HG03064 (cell line): ENCODE measurements around the gene SCN3B.

Experiments
- ATAC-seq: cut with Tn5 transposase; IDR thresholded peaks from one replicate; pipeline ENCODE4 v1.9.1; 2021; ENCODE audit warnings: low read depth; ENCODE audit not compliant: unreplicated experiment

SCN3B gene

GRCh38 chr11:123659965-123660364 is 5.5 kb upstream of the SCN3B start:
- peak; percentile 81 for ATAC-seq

GRCh38 chr11:123659311-123659710 is 4.9 kb upstream of the SCN3B start:
- no peak for ATAC-seq

GRCh38 chr11:123653827-123654565 is 428 bp downstream of the SCN3B start:
- ATAC-seq, result no peak

DNA sequence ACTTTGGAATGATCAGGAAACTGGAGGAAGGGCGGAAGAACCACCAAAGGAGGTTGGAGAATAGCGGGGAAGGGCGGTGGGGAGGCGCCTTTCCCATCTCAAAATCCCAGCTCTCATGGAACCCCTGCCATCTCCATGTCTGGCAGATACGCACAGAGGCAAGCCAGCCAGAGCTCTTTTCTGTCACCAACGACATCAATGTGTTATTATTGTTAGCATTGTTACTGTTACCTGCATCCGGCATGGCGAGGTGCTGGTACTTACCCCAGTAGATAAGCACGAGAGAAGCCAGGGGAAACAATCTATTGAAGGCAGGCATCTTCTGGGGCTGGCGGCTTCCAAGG is 969 bp downstream of the SCN3B start:
- ATAC-seq, result no peak

DNA sequence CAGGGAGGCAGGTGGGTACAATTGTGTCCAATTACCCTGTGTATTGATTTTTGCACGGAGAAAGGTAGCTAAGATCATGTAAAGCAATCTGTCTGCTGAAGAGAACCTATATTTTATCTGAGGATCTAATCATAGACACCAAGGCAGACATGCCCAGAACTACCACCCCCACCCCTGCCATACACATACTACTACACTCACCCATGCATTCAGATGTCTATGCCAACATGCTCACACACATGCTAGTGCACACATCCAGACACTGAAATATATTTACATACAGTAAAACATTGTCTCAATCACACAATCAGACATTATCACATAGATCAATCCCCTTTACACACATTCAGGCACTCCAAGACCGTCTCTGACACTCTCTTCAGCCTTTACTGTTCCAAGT is 1.8 kb downstream of the SCN3B start:
- no peak for ATAC-seq

DNA sequence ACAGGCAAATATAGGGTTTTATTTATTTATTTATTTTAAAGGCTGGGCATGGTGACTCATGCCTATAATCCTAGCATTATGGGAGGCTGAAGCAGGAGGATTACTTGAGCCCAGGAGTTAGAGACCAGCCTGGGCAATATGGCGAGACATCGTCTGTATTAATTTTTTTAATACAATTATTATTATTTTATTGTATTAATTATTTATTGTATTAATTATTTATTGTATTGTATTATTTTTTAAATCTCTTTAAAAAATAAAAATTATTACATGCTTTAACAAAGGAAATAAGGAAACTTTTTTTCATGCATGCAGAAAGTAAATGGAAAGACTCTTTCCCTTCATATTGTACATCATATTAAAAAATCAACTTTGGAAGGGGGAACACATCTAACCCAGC is 3.5 kb downstream of the SCN3B start:
- no peak for ATAC-seq

GRCh38 chr11:123645286-123645975 is 9.0 kb downstream of the SCN3B start:
- no peak for ATAC-seq

- no peak for ATAC-seq
Observed at GRCh38 chr11:123642435-123642834, 12.0 kb downstream of the SCN3B start.

DNA sequence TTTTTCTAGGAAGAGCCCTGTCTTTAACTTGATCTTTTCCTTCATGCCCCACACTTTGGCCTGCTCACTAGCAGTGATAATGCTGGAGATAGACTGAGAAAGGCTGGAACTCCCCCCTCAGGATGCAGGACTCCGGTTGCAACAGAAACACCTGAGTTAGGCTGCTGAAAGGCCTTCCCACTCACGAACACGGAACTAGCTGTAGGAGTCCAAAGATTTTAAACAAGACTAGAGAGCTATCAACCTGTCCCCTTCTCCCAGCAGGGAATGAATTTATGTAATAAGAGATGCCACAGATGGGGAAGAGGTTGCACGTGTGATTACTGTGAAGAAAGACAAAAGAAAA is 13.0 kb downstream of the SCN3B start:
- no peak for ATAC-seq

- no peak for ATAC-seq
Observed at GRCh38 chr11:123640677-123641494, 13.5 kb downstream of the SCN3B start.

DNA sequence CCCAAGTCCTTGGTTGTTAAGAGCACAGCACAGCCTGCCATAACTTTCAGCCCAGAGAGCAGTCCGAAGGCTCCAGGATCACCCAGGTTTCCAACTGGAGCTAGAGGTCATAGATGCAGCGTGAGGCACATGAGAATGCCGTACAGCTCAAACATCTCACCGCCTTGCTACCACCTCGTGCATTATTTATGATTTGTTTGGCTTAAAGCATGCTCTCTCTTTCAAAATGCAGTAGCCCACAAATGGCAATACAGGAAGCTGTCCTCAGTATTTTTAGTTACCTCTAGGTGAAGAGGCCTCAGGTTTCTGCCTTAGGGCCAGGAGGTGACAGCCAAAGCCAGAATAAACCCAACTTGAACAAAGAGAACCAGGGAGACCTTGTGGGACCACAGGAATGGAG is 14.4 kb downstream of the SCN3B start:
- ATAC-seq, result no peak

GRCh38 chr11:123630126-123630608 is 24.3 kb downstream of the SCN3B start:
- ATAC-seq, result no peak

DNA sequence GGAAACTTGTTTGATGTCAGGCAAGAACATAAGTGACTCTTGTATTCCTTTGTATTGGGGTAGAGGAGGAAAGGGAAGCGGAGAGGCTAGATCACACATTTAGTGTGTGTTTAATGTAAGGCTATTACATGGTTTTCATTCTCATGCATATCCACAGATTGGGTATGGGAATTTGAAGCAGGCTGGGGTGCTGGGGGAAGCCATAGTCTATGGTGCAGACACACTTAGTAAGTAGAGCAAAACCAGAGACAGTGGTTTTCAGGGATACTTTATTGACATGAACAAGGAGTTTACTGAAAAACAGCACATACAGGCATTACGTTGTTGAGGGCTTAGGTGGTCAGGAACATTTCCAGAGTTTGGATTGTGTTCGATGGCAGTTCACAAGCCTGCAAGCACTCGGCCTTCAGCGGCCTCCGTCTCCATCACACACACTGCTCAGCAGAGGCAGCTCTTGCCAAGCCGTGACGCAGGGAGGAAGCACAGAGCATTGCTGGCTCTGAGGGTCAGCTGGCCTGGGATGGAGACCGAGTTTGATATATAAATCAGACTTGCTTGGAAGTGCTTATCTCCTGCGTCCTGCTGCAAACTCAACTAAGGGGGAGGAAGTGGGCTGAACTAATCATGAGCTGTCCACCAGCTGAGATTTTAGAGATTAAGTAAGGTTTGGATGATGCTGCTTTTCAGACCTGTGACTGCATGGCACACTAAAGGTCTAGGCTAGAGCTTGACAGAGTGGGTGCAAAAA is 25.3 kb downstream of the SCN3B start:
- ATAC-seq, result no peak

- ATAC-seq, result no peak
Observed at GRCh38 chr11:123624974-123625373, 29.4 kb downstream of the SCN3B start.

- ATAC-seq, result no peak
Observed at GRCh38 chr11:123622576-123622975, 31.8 kb downstream of the SCN3B start.

DNA sequence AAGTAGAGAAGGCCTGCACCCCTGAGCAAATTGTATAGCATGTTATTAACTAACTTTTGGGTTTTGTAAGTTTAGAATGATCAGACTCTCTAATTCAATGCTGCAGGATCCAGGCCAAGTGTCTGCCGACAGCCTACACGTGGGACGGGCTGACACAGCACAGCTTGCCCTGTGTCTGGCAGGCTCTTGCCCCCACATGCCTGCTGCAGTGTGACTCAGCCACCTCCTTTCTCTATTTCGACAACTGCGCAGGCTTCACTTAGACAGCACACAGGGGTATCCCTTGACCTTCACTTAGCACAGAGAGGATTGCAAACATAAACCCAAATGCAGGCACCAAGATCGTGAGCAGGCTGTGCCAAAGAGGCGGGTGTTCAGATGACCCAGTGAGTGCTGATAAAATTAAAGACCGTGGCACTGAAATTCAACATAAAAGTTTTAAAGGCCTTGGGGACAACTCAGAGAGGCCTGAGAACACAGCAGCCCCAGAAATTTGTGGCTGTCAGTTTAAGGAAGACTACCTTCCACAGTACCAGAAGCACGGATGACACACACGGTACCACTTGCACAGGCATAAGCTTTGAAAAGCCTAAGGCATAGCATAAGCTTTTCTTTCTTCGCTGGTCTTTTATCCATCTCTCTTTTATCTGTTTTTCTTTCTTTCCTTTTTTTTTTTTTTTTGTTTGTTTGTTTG is 37.8 kb downstream of the SCN3B start:
- no peak for ATAC-seq

DNA sequence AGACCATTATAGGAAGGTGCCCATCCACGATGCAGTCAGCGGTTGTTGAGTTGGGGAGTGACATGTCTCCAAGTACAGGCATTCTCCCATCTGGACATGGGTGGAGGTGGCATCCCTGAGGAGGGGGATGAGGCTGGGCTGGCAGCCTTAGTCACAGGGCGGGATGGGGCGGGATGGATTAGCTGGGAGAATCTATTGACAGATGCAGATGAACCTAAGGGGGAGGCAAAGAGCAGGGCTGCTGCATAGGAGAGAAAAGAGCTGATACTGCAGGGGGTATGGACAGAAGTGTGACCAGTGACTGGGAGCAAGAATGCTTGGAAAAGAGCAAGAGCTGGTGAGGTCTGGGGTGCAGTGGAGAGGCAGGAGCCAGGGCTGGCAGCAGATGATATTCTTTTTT is 42.7 kb downstream of the SCN3B start:
- no peak for ATAC-seq

GRCh38 chr11:123608945-123609344 is 45.5 kb downstream of the SCN3B start:
- no peak for ATAC-seq

DNA sequence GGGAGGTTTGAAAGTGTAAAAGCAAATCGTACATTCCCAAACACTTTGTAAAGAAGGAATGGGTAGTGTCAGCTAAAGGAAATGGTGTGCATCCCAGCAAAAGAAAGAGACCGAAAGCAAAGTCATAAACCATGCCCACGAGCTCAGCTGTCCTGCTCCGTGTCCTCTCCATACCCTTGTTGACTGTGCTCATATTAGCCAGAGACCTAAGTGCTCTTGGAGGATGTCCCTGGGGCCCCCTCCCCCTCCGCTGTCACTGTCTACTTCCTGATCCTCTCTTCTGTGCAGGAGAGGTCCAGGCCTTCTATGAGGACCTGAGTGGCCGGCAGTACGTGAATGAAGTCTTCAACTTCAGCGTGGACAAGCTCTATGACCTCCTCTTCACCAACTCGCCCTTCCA is 46.1 kb downstream of the SCN3B start:
- ATAC-seq, result no peak

DNA sequence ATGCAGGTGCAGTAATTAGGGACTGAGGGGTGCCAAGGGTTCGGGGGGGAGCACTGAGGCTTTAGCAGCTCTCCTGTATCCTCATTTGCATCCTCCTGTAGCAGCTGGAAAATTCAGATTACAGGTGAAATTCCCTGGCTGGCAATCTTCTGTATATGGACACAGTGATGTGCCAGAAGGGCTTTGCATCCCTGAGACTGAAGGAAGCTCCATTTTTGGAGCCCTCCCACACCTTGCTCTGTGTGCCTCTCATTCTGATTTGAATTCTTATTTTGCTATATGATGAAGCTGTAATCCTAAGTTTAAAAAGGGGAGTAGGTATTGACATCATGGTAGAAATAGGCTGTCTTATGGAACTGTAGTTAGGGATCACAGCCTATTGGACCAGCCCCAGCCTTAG is 46.6 kb downstream of the SCN3B start:
- no peak for ATAC-seq
